Mesothelial cell of epicardium (in vitro differentiated cells): Measurements from ENCODE around the gene RETREG3. TPM values are rescaled to one million over a fixed set of nuclear protein-coding genes. Genes with fewer than 3 reads are reported as not detected.
"Not testable (repeated sequence)": the region's sequence is repeated elsewhere in the genome, so short reads cannot be mapped to it uniquely, and the experiment has no call there.

Source experiments
- DNase-seq, 2 experiments: peaks; one replicate each; pipeline ENCODE4 v3.0.0; 2021; ENCODE audit warnings: low spot score in 2 of 2; ENCODE audit not compliant: unreplicated experiment in 2 of 2
- H3K27ac Mint-ChIP-seq: 2 replicates; pipeline ENCODE4 v1.8.0; 2021; ENCODE audit warnings: mixed read lengths
- H3K27me3 Mint-ChIP-seq: 2 replicates; pipeline ENCODE4 v1.8.0; 2021; ENCODE audit warnings: low read depth, mixed read lengths
- H3K36me3 Mint-ChIP-seq: 2 replicates; pipeline ENCODE4 v1.8.0; 2021; ENCODE audit warnings: mixed read lengths
- H3K4me1 Mint-ChIP-seq: 2 replicates; pipeline ENCODE4 v1.8.0; 2021; ENCODE audit warnings: mixed read lengths
- H3K4me3 Mint-ChIP-seq: 2 replicates; pipeline ENCODE4 v1.8.0; 2021; ENCODE audit warnings: mild to moderate bottlenecking, moderate library complexity, mixed read lengths
- H3K9me3 Mint-ChIP-seq: 2 replicates; pipeline ENCODE4 v1.8.0; 2021; ENCODE audit warnings: mixed read lengths
- CTCF ChIP-seq: fragments of 200-600 bp; sonication (generic); IDR thresholded peaks from one replicate; pipeline ENCODE4 v1.5.0; 2021; ENCODE audit warnings: antibody characterized with exemption; ENCODE audit not compliant: unreplicated experiment
- total RNA-seq: library from RNA; stranded (reverse); gene quantifications from 3 replicates; pipeline ENCODE4 v1.2.1, GENCODE V29; 2021

RETREG3 gene
- total RNA-seq, 1 donor from 2014 or later, result 77.7 TPM

- H3K36me3 Mint-ChIP-seq, result no peaks in the 10 kb centered on the region
- H3K27ac Mint-ChIP-seq, result peak overlapping the region; percentile 96
- peak; percentile 72 to 84 for DNase-seq
- H3K27me3 Mint-ChIP-seq, result no peaks in the 10 kb centered on the region
- no peak for TF ChIP-seq CTCF
- peak overlapping the region; percentile 88 for H3K4me3 Mint-ChIP-seq
- H3K4me1 Mint-ChIP-seq, result peaks cover 22% of the 10 kb centered on the region
- H3K9me3 Mint-ChIP-seq, result no peaks in the 10 kb centered on the region
Observed at GRCh38 chr17:42554250-42555121, 54.7 kb downstream of the RETREG3 start.

- no peaks in the 10 kb centered on the region for H3K9me3 Mint-ChIP-seq
- H3K4me3 Mint-ChIP-seq, result peak overlapping the region; percentile 88
- TF ChIP-seq CTCF, result no peak
- no peaks in the 10 kb centered on the region for H3K36me3 Mint-ChIP-seq
- DNase-seq, result no peak
- peaks cover 22% of the 10 kb centered on the region for H3K4me1 Mint-ChIP-seq
- no peaks in the 10 kb centered on the region for H3K27me3 Mint-ChIP-seq
- H3K27ac Mint-ChIP-seq, result peak overlapping the region; percentile 96
Observed at GRCh38 chr17:42553866-42554249, 55.3 kb downstream of the RETREG3 start.

- H3K9me3 Mint-ChIP-seq, result no peaks in the 10 kb centered on the region
- DNase-seq, result no peak
- peak overlapping the region; percentile 88 for H3K4me3 Mint-ChIP-seq
- H3K4me1 Mint-ChIP-seq, result peaks cover 25% of the 10 kb centered on the region
- no peak for TF ChIP-seq CTCF
- H3K27ac Mint-ChIP-seq, result peak overlapping the region; percentile 71
- no peaks in the 10 kb centered on the region for H3K27me3 Mint-ChIP-seq
- no peaks in the 10 kb centered on the region for H3K36me3 Mint-ChIP-seq
Observed at GRCh38 chr17:42553161-42553818, 55.9 kb downstream of the RETREG3 start.

GRCh38 chr17:42552736-42553135 is 56.4 kb downstream of the RETREG3 start, which contains the start of gene HSD17B1:
HSD17B1 (plus strand) TSS chr17:42552923; CDS start chr17:42552934, 11 bp downstream.
- not testable (repeated sequence) for DNase-seq, H3K36me3 Mint-ChIP-seq, H3K27me3 Mint-ChIP-seq, H3K9me3 Mint-ChIP-seq
- Mint-ChIP-seq H3K4me3 (peak within 1 kb of the TSS; percentile 88), H3K4me1 (peaks cover 25% of the 10 kb centered on the region), H3K27ac (peak within 1 kb of the TSS; percentile 96)

GRCh38 chr17:42548993-42549755 is 60.0 kb downstream of the RETREG3 start:
- Mint-ChIP-seq H3K27me3 (no peaks in the 10 kb centered on the region), H3K4me1 (peaks cover 13% of the 10 kb centered on the region), H3K4me3 (peak overlapping the region; percentile 61), H3K36me3 (peaks cover 2% of the 10 kb centered on the region), H3K9me3 (no peaks in the 10 kb centered on the region), H3K27ac (peak overlapping the region; percentile 56)
- DNase-seq, result no peak
- TF ChIP-seq CTCF, result no peak
